ENCODE results near the gene ZSWIM4. TPM values are rescaled to one million over a fixed set of nuclear protein-coding genes. Genes with fewer than 3 reads are reported as not detected.

ZSWIM4 gene
- total and polyA plus RNA-seq, 10 of the 15 experiments (the other 5 are each of a cell fraction or from before 2014, with no cell fraction given) = 0.73 to 11.1 (median 1.8) TPM; not detected in 2

DNA sequence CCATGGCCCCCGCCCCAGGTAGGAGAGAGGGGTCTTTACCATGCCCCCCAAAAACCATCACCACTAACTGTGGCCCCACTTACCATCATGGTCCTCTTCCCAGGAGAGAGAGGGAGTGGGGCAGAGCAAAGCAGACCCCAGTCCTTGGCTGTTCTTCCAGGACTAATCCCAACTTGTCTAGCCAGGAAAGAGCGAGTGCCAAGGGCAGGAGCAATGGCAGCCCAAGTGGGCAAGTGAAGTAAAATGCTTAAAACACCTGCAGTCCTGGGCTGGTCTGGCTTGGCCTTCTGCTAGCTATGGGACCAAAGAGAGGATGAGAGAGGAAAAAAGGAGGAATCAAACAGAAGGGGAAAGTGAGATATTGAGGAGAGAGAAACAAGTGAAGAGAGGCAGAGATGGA lies 17.9 kb downstream of the ZSWIM4 start:
- H3K9me3 ChIP-seq (replicated peaks; ENCODE audit: control insufficient read depth, insufficient read depth, low read length) = no peaks in the 10 kb centered on the region
- H3K4me2 ChIP-seq (ENCODE audit: control insufficient read depth, insufficient read depth) = no peak overlapping the region
- no peaks in the 10 kb centered on the region for H3K79me2 ChIP-seq (ENCODE audit: control insufficient read depth, insufficient read depth, low read length)
- intact Hi-C loops (cut with micrococcal nuclease; ENCODE audit: unreplicated experiment) = no loop called here
- in situ Hi-C loops (cut with MboI) = no loop called here
- FAIRE-seq = no peak
- ATAC-seq = no peak
- TF ChIP-seq IKZF1 (conservative IDR thresholded peaks at IDR 0.05) = no peak
- no peak for TF ChIP-seq SREBF2 (IDR thresholded peaks at IDR 0.05; ENCODE audit: low read length)
- TF ChIP-seq E2F4 (IDR thresholded peaks at IDR 0.05; ENCODE audit: low read depth, low read length) = no peak
- TF ChIP-seq TCF3 (IDR thresholded peaks at IDR 0.05; ENCODE audit: borderline replicate concordance, insufficient read depth, low read depth, low read length) = no peak
- TF ChIP-seq CHD4 (IDR thresholded peaks at IDR 0.05) = no peak
- no peak for TF ChIP-seq ATF2 (IDR thresholded peaks at IDR 0.05; ENCODE audit: low read length)
- TF ChIP-seq ETV6 (conservative IDR thresholded peaks at IDR 0.05 in 1 of 2, IDR thresholded peaks at IDR 0.05 in 1 of 2; ENCODE audit: borderline replicate concordance in 1 of 2, low read depth in 1 of 2) = no peak
- TF ChIP-seq EZH2 (IDR thresholded peaks at IDR 0.05; ENCODE audit: borderline replicate concordance, control insufficient read depth, low read depth, low read length) = no peak
- TF ChIP-seq YBX1 (IDR thresholded peaks at IDR 0.05) = no peak
- no peak for TF ChIP-seq NFIC (IDR thresholded peaks at IDR 0.05; ENCODE audit: low read depth, low read length)
- TF ChIP-seq, protein P1, sequence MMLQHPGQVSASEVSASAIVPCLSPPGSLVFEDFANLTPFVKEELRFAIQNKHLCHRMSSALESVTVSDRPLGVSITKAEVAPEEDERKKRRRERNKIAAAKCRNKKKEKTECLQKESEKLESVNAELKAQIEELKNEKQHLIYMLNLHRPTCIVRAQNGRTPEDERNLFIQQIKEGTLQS (IDR thresholded peaks at IDR 0.05; ENCODE audit: borderline replicate concordance, extremely low read depth, low read depth, low read length) = no peak
- no peak for TF ChIP-seq MTA2 (IDR thresholded peaks at IDR 0.05; ENCODE audit: low read depth)
- TF ChIP-seq SP1 (IDR thresholded peaks at IDR 0.05; ENCODE audit: low read depth, low read length) = no peak
- no peak for TF ChIP-seq CBX3 (IDR thresholded peaks at IDR 0.05; ENCODE audit: borderline replicate concordance, low read depth)
- no peak for TF ChIP-seq SMARCA5 (IDR thresholded peaks at IDR 0.05)
- POLR2A ChIA-PET = interaction anchor here (0.6 kb wide), 1 partner anchor 150 kb away, joined by 3 read pairs; no protein-coding TSS in a partner anchor
- DNase-seq (ENCODE audit: low read depth, low spot score) = no peak
- H3K27me3 ChIP-seq (replicated peaks in 1 of 2; ENCODE audit: control insufficient read depth in 2 of 2, insufficient read depth in 2 of 2, low read length in 1 of 2) = no peaks in the 10 kb centered on the region
- no peak overlapping the region for H2AFZ ChIP-seq (ENCODE audit: control insufficient read depth, low read depth, low read length)
- no TSS peak for BruUV-seq (replicated peaks)
- H4K20me1 ChIP-seq (ENCODE audit: control insufficient read depth, insufficient read depth) = no peaks in the 10 kb centered on the region
- H3K27ac ChIP-seq (ENCODE audit: control insufficient read depth, insufficient read depth) = no peak overlapping the region
- H3K9ac ChIP-seq (ENCODE audit: control insufficient read depth, insufficient read depth, low read length) = no peak overlapping the region
- H3K4me1 ChIP-seq (ENCODE audit: control insufficient read depth, insufficient read depth, low read length) = no peaks in the 10 kb centered on the region
- WGBS (ENCODE audit: insufficient coverage, insufficient replicate concordance, low lambda C conversion rate, missing lambda C conversion rate) = 100% methylated on average over 2 of the region's 2 CpGs
- SMC1A ChIA-PET (ENCODE audit: uncharacterized antibody, unreplicated experiment) = interaction anchor here (0.6 kb wide), 1 partner anchor 50 kb away, joined by 3 read pairs; no protein-coding TSS in a partner anchor
- RAD21 ChIA-PET (ENCODE audit: unreplicated experiment) = no interaction called here
- H3K36me3 ChIP-seq (ENCODE audit: control insufficient read depth in 2 of 2, insufficient read depth in 2 of 2, low read length in 1 of 2) = 0 out of 4 replicates have a peak, but pooled peaks cover 0 to 3% of the 10 kb centered on the region in 2 experiments
- H3K4me3 ChIP-seq = no peak overlapping the region
- CTCF ChIA-PET = no interaction called here

Measured in GM12878 (cell line).